Measurements from ENCODE around the gene CCNI2.

Gene CCNI2

GRCh38 chr5:132746954-132747615 lies at the start of gene CCNI2:
TSS of gene CCNI2 (plus strand) at chr5:132747426. CDS start at chr5:132747496, 70 bp downstream.
- H3K4me3 ChIP-seq (ENCODE audit: low read length): peak within 1 kb of the TSS; percentile 9; the same call in 1 of the 2 replicates

GRCh38 chr5:132704875-132705274 lies 42.4 kb upstream of the CCNI2 start:
- no peak for TF ChIP-seq CTCF (conservative IDR thresholded peaks at IDR 0.05; ENCODE audit: low read length)

More at GRCh38 chr5:132746954-132747615, at the start of gene CCNI2:
- no peak for DNase-seq (ENCODE audit: low read depth)
- TF ChIP-seq CTCF (conservative IDR thresholded peaks at IDR 0.05; ENCODE audit: low read length): peak; percentile 33

GRCh38 chr5:132708645-132709044 lies 38.6 kb upstream of the CCNI2 start:
- no peak overlapping the region for H3K4me3 ChIP-seq (ENCODE audit: low read length)
- TF ChIP-seq CTCF (conservative IDR thresholded peaks at IDR 0.05; ENCODE audit: low read length): no peak
- DNase-seq (ENCODE audit: low read depth): no peak

More at GRCh38 chr5:132704875-132705274, 42.4 kb upstream of the CCNI2 start:
- DNase-seq (ENCODE audit: low read depth): peak; percentile 46
- no peak overlapping the region for H3K4me3 ChIP-seq (ENCODE audit: low read length)

- peak; percentile 52 for TF ChIP-seq CTCF (conservative IDR thresholded peaks at IDR 0.05; ENCODE audit: low read length)
- peak; percentile 20 for DNase-seq (ENCODE audit: low read depth)
- no peak overlapping the region for H3K4me3 ChIP-seq (ENCODE audit: low read length)
Observed at GRCh38 chr5:132714456-132715307, 32.5 kb upstream of the CCNI2 start.

- no peak overlapping the region for H3K4me3 ChIP-seq (ENCODE audit: low read length)
- no peak for DNase-seq (ENCODE audit: low read depth)
- no peak for TF ChIP-seq CTCF (conservative IDR thresholded peaks at IDR 0.05; ENCODE audit: low read length)
Observed at GRCh38 chr5:132718544-132719312, 28.5 kb upstream of the CCNI2 start.

GRCh38 chr5:132725745-132726144 lies 21.5 kb upstream of the CCNI2 start:
- H3K4me3 ChIP-seq (ENCODE audit: low read length): no peak overlapping the region
- TF ChIP-seq CTCF (conservative IDR thresholded peaks at IDR 0.05; ENCODE audit: low read length): no peak
- no peak for DNase-seq (ENCODE audit: low read depth)

All from AG10803 (cell line).